HEK293 (cell line): ENCODE results near the gene PCBD2.

Experiments used
- CTCF ChIA-PET: fragments of 350-600 bp; formaldehyde crosslinking; extraction: SDS; loops from one replicate; lab custom pipeline; 2021; ENCODE audit warnings: antibody characterized with exemption; lab: Yijun Ruan, JAX
- POLR2A ChIA-PET: fragments of 300-600 bp; formaldehyde crosslinking; extraction: SDS; loops from one replicate; lab custom pipeline; 2020; ENCODE audit warnings: antibody characterized with exemption, inconsistent platforms; lab: Yijun Ruan, JAX
- H3K27ac ChIP-seq: fragments of 200-500 bp; sonication (Bioruptor generic); 2 replicates; pipeline ENCODE4 v1.5.1; 2014; ENCODE audit warnings: low read depth, low read length, control low read depth, inconsistent platforms; ENCODE audit errors: extremely low read depth
- H3K36me3 ChIP-seq, 2 experiments: fragments of 200-500 bp in 1 of 2; sonication (Bioruptor generic) in 1 of 2; 1 replicate in 1 of 2; 2 replicates in 1 of 2; pipeline ENCODE4 v1.5.1; 2014 to 2017; ENCODE audit warnings: inconsistent platforms in 2 of 2, low read length in 2 of 2; ENCODE audit not compliant: control insufficient read depth in 2 of 2, insufficient read depth in 1 of 2
- H3K4me1 ChIP-seq: fragments of 200-500 bp; sonication (Bioruptor generic); 2 replicates; pipeline ENCODE4 v1.5.1; 2014; ENCODE audit warnings: mild to moderate bottlenecking, low read length, inconsistent platforms; ENCODE audit not compliant: control insufficient read depth, insufficient read depth
- H3K4me3 ChIP-seq: 2 replicates; pipeline ENCODE4 v1.5.1; 2011; ENCODE audit warnings: low read depth, mild to moderate bottlenecking, control low read depth, low read length, moderate library complexity
- H3K9me3 ChIP-seq: fragments of 200-500 bp; sonication (Bioruptor generic); 2 replicates; pipeline ENCODE4 v1.5.1; 2014; ENCODE audit warnings: low read depth, low read length, inconsistent platforms; ENCODE audit not compliant: control insufficient read depth, insufficient read depth
- PRDM10 ChIP-seq: fragments of 450-650 bp; formaldehyde crosslinking; IDR thresholded peaks from 2 replicates; pipeline ENCODE4 v1.5.1; 2016; ENCODE audit warnings: missing biosample characterization, missing genetic modification characterization
- YY2 ChIP-seq: fragments of 450-650 bp; formaldehyde crosslinking; IDR thresholded peaks from 2 replicates; pipeline ENCODE4 v1.5.1; 2016; ENCODE audit warnings: missing biosample characterization, missing genetic modification characterization
- ZNF10 ChIP-seq: fragments of 450-650 bp; formaldehyde crosslinking; IDR thresholded peaks from 2 replicates; pipeline ENCODE4 v1.5.1; 2017; ENCODE audit warnings: missing biosample characterization, missing genetic modification characterization
- ZNF146 ChIP-seq: fragments of 450-650 bp; formaldehyde crosslinking; IDR thresholded peaks from 2 replicates; pipeline ENCODE4 v1.5.1; 2016; ENCODE audit warnings: missing biosample characterization, missing genetic modification characterization
- ZNF16 ChIP-seq: fragments of 450-650 bp; formaldehyde crosslinking; IDR thresholded peaks from 2 replicates; pipeline ENCODE4 v1.5.1; 2016; ENCODE audit warnings: low read depth, missing biosample characterization, missing genetic modification characterization
- ZNF488 ChIP-seq: fragments of 450-650 bp; formaldehyde crosslinking; IDR thresholded peaks from 2 replicates; pipeline ENCODE4 v1.5.1; 2016; ENCODE audit warnings: missing biosample characterization, missing genetic modification characterization
- ZNF513 ChIP-seq: fragments of 450-650 bp; IDR thresholded peaks from 2 replicates; pipeline ENCODE4 v1.5.1; 2018; ENCODE audit warnings: missing biosample characterization, missing genetic modification characterization
- ZNF623 ChIP-seq: fragments of 450-650 bp; formaldehyde crosslinking; IDR thresholded peaks from 2 replicates; pipeline ENCODE4 v1.5.1; 2016; ENCODE audit warnings: missing biosample characterization, missing genetic modification characterization
- TF ChIP-seq, protein P1 (sequence below): fragments of 450-650 bp; formaldehyde crosslinking; IDR thresholded peaks from 2 replicates; pipeline ENCODE4 v1.5.1; 2017; ENCODE audit warnings: missing biosample characterization, mild to moderate bottlenecking, missing genetic modification characterization, moderate library complexity

The PCBD2 gene

DNA sequence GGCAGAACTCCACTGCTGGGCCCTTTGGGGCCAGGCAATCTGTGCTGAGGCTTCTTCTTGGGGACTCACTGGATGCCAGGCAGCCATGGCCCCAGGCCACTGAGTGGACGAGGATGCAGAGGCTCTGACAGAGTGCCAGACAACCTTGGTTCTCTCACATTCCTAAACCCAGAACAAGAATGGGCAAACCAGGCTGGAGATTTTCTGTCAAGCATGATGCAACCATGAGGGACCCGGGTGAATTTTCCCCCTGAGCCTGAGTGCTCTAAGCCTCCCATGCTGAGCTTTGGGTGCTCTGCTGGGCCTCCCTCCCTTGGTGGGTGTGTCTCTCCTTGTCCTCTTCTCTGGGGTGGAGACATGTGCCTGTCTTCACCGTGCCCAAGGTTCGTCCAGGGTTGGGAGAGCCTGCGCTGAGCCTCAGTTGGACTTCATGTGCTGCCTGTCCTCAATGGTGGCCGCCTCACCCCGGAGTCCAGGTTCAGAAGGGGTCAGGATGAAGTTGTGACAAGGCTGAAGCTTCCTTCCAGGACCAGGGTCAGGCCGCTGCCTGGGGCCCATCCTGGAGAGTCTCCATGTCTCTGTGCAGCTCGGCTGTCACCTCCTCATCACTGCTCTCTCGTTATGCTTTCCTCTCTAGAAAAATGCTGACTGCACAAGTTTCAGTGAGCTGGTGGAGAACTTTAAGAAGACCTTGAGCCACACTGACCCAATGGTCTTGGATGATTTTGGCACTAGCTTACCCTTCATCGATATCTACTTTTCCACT, 105.0 kb downstream of the PCBD2 start:
- POLR2A ChIA-PET = no interaction called here

GRCh38 chr5:135010502-135011354, 105.8 kb downstream of the PCBD2 start:
- Histone ChIP-seq H3K36me3 (no peaks in the 10 kb centered on the region), H3K9me3 (no peaks in the 10 kb centered on the region), H3K4me1 (no peaks in the 10 kb centered on the region), H3K4me3 (no peak overlapping the region), H3K27ac (no peak overlapping the region)
- CTCF ChIA-PET = interaction anchor here (0.7 to 1.4 kb wide), 4 partner anchors 9 to 194 kb away, joined by 3 to 7 read pairs (median 4); no protein-coding TSS in a partner anchor
- POLR2A ChIA-PET = no interaction called here
- TF ChIP-seq ZNF16 (tag by site-specific recombination) = peak; percentile 37; the same call in 1 of the 2 replicates
- TF ChIP-seq, protein P1, sequence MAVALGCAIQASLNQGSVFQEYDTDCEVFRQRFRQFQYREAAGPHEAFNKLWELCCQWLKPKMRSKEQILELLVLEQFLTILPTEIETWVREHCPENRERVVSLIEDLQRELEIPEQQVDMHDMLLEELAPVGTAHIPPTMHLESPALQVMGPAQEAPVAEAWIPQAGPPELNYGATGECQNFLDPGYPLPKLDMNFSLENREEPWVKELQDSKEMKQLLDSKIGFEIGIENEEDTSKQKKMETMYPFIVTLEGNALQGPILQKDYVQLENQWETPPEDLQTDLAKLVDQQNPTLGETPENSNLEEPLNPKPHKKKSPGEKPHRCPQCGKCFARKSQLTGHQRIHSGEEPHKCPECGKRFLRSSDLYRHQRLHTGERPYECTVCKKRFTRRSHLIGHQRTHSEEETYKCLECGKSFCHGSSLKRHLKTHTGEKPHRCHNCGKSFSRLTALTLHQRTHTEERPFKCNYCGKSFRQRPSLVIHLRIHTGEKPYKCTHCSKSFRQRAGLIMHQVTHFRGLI (tag by site-specific recombination) = no peak; the same call in 1 of the 2 replicates
- TF ChIP-seq YY2 = no peak
- TF ChIP-seq ZNF513 (tag by site-specific recombination) = no peak
- peak; percentile 67 for TF ChIP-seq PRDM10 (tag by site-specific recombination)
- no peak for TF ChIP-seq ZNF10
- TF ChIP-seq ZNF146 (tag by site-specific recombination) = no peak
- TF ChIP-seq, all 188 proteins: peak for 2

More for the DNA sequence above, 105.0 kb downstream of the PCBD2 start:
- TF ChIP-seq ZNF488 = no peak
- no peak for TF ChIP-seq ZNF623 (tag by site-specific recombination)
- no peak overlapping the region for H3K4me3 ChIP-seq
- CTCF ChIA-PET = interaction anchor here (1.1 to 1.3 kb wide), 2 partner anchors 10 to 195 kb away, joined by 3 to 5 read pairs; no protein-coding TSS in a partner anchor
- no peaks in the 10 kb centered on the region for H3K4me1 ChIP-seq
- H3K27ac ChIP-seq = no peak overlapping the region
- no peaks in the 10 kb centered on the region for H3K36me3 ChIP-seq
- H3K9me3 ChIP-seq = no peaks in the 10 kb centered on the region
